GM12878 (cell line): Measurements from ENCODE around the gene SLC28A1. TPM values are rescaled to one million over a fixed set of nuclear protein-coding genes. Genes with fewer than 3 reads are reported as not detected.

ENCODE experiments used
- ATAC-seq: fragments of 200-7000 bp; cut with Tn5 transposase; 3 replicates; pipeline ENCODE4 v1.9.1; 2020; ENCODE audit warnings: mild to moderate bottlenecking, moderate library complexity
- BruUV-seq: library from RNA; stranded (reverse); fragments of 400-500 nt; replicated peaks from 2 replicates; lab custom pipeline; 2021; lab: Mats Ljungman, UMichigan
- CTCF ChIA-PET: fragments of 300-600 bp; sonication (Branson Sonifier 250); formaldehyde crosslinking; extraction: SDS; loops from one replicate; lab custom pipeline; 2021; ENCODE audit warnings: inconsistent platforms; lab: Yijun Ruan, JAX
- POLR2A ChIA-PET: fragments of 350-600 bp; formaldehyde crosslinking; extraction: SDS; loops from one replicate; lab custom pipeline; 2021; ENCODE audit warnings: inconsistent platforms; lab: Charles Lee
- RAD21 ChIA-PET: fragments of 300-600 bp; sonication (Branson Sonifier 250); formaldehyde crosslinking; loops from one replicate; lab custom pipeline; 2023; ENCODE audit warnings: antibody characterized with exemption; ENCODE audit not compliant: unreplicated experiment; lab: Charles Lee
- SMC1A ChIA-PET: fragments of 300-600 bp; sonication (Branson Sonifier 250); formaldehyde crosslinking; loops from one replicate; lab custom pipeline; 2023; ENCODE audit not compliant: unreplicated experiment, uncharacterized antibody; lab: Charles Lee
- DNase-seq: peaks from one replicate; pipeline ENCODE4 v3.0.0-alpha.2; 2011; ENCODE audit warnings: low read depth, low spot score
- FAIRE-seq: peaks from 3 replicates; lab custom pipeline; 2011; peaks lifted over from hg19 to GRCh38; lab: Jason Lieb, UNC
- H2AFZ ChIP-seq: 2 replicates; pipeline ENCODE4 v1.6.0; 2011; ENCODE audit warnings: low read depth, low read length, control low read depth; ENCODE audit not compliant: control insufficient read depth
- H3K27ac ChIP-seq: 2 replicates; pipeline ENCODE4 v1.5.1; 2011; ENCODE audit warnings: control low read depth; ENCODE audit not compliant: control insufficient read depth, insufficient read depth
- H3K27me3 ChIP-seq, 2 experiments: replicated peaks in 1 of 2; 2 replicates each; pipeline versions ENCODE4 v1.6.0 to v1.6.1; 2011; ENCODE audit warnings: low read length in 1 of 2; ENCODE audit not compliant: control insufficient read depth in 2 of 2, insufficient read depth in 2 of 2
- H3K36me3 ChIP-seq, 2 experiments: 2 replicates each; pipeline ENCODE4 v1.5.1; 2011; ENCODE audit warnings: low read length in 1 of 2; ENCODE audit not compliant: control insufficient read depth in 2 of 2, insufficient read depth in 2 of 2
- H3K4me1 ChIP-seq: 2 replicates; pipeline ENCODE4 v1.6.1; 2011; ENCODE audit warnings: mild to moderate bottlenecking, low read length, moderate library complexity, mixed read lengths; ENCODE audit not compliant: control insufficient read depth, insufficient read depth
- H3K4me2 ChIP-seq: 2 replicates; pipeline ENCODE4 v1.6.0; 2011; ENCODE audit warnings: control low read depth; ENCODE audit not compliant: control insufficient read depth, insufficient read depth
- H3K4me3 ChIP-seq: fragments of 200-600 bp; sonication (generic); 2 replicates; pipeline ENCODE4 v1.5.1; 2016
- H3K79me2 ChIP-seq: 2 replicates; pipeline ENCODE4 v1.6.0; 2011; ENCODE audit warnings: low read length; ENCODE audit not compliant: control insufficient read depth, insufficient read depth
- H3K9ac ChIP-seq: 2 replicates; pipeline ENCODE4 v1.8.0; 2011; ENCODE audit warnings: low read length, control low read depth, mixed read lengths; ENCODE audit not compliant: control insufficient read depth, insufficient read depth
- H3K9me3 ChIP-seq: replicated peaks from 3 replicates; pipeline ENCODE4 v1.5.1; 2011; ENCODE audit warnings: mild to moderate bottlenecking, low read length; ENCODE audit not compliant: control insufficient read depth, insufficient read depth
- H4K20me1 ChIP-seq: 2 replicates; pipeline ENCODE4 v1.6.0; 2011; ENCODE audit not compliant: control insufficient read depth, insufficient read depth
- BMI1 ChIP-seq: fragments of 450-650 bp; IDR thresholded peaks from 2 replicates; pipeline ENCODE4 v1.6.1; 2016; ENCODE audit warnings: mild to moderate bottlenecking, moderate library complexity, borderline replicate concordance
- FOXK2 ChIP-seq: fragments of 450-650 bp; IDR thresholded peaks from 2 replicates; pipeline ENCODE4 v1.6.1; 2017; ENCODE audit warnings: mild to moderate bottlenecking, moderate library complexity
- JUNB ChIP-seq: IDR thresholded peaks from 2 replicates; pipeline ENCODE4 v1.6.1; 2016; ENCODE audit warnings: antibody characterized with exemption, mild to moderate bottlenecking
- KDM1A ChIP-seq: fragments of 200-600 bp; sonication (generic); IDR thresholded peaks from 2 replicates; pipeline ENCODE4 v1.6.1; 2016; ENCODE audit warnings: borderline replicate concordance
- PAX8 ChIP-seq: fragments of 450-650 bp; IDR thresholded peaks from 2 replicates; pipeline ENCODE4 v1.6.1; 2017; ENCODE audit warnings: mild to moderate bottlenecking, moderate library complexity
- PML ChIP-seq: IDR thresholded peaks from 2 replicates; pipeline ENCODE4 v1.6.1; 2012; ENCODE audit warnings: low read length, inconsistent platforms
- POLR2A ChIP-seq: IDR thresholded peaks from 2 replicates; pipeline ENCODE4 v1.6.1; 2011; ENCODE audit warnings: low read depth, mild to moderate bottlenecking, low read length
- RFX5 ChIP-seq: IDR thresholded peaks from 2 replicates; pipeline ENCODE4 v1.6.1; 2011; ENCODE audit warnings: low read depth, low read length, improper control_type of control experiment
- RUNX3 ChIP-seq: IDR thresholded peaks from 2 replicates; pipeline ENCODE4 v1.6.1; 2012; ENCODE audit warnings: low read length, inconsistent platforms
- STAT3 ChIP-seq: IDR thresholded peaks from 2 replicates; pipeline ENCODE4 v1.6.1; 2011; ENCODE audit warnings: low read depth, low read length, improper control_type of control experiment
- TARDBP ChIP-seq: IDR thresholded peaks from 2 replicates; pipeline ENCODE4 v1.6.1; 2016; ENCODE audit warnings: borderline replicate concordance
- YY1 ChIP-seq: IDR thresholded peaks from 2 replicates; pipeline ENCODE4 v1.6.1; 2011; ENCODE audit warnings: low read depth, mild to moderate bottlenecking, low read length
- ZBED1 ChIP-seq: IDR thresholded peaks from 2 replicates; pipeline ENCODE4 v1.6.1; 2016; ENCODE audit warnings: borderline replicate concordance
- WGBS: methylation state at CpG from one replicate; pipeline ENCODE4 v1.1.6; 2016; ENCODE audit warnings: low lambda C conversion rate; ENCODE audit not compliant: insufficient replicate concordance, insufficient coverage; ENCODE audit errors: missing lambda C conversion rate; 5-methylcytosine and 5-hydroxymethylcytosine counted together
- in situ Hi-C: fragments of 300-500 bp; cut with MboI; formaldehyde crosslinking; loops from 9 replicates; pipeline ENCODE4 v1.14.3; 2018; ENCODE audit warnings: mixed read lengths
- intact Hi-C: fragments of 100-400 bp; cut with micrococcal nuclease; formaldehyde crosslinking; loops from one replicate; pipeline ENCODE4 v1.14.2; 2022; ENCODE audit not compliant: unreplicated experiment
- polyA plus RNA-seq, 11 experiments: library from polyadenylated mRNA; depleted of rRNA in 4 of 11; unstranded in 6 of 11; stranded (reverse) in 5 of 11; fragments of >200 nt; fragmentation: Nextera tagmentation in 4 of 11; fragmentation: Illumina TruSeq in 1 of 11; extraction: Ambion mirVana in 4 of 11; extraction: Trizol in 1 of 11; gene quantifications; 1 replicate in 1 of 11; 2 replicates in 10 of 11; pipeline versions ENCODE4 v1.2.1 to v1.2.3, GENCODE V29; 2011 to 2016; ENCODE audit warnings: inconsistent platforms in 2 of 11, missing spikeins in 2 of 11, low read depth in 1 of 11
- total RNA-seq, 4 experiments: library from RNA; depleted of rRNA in 3 of 4; stranded (reverse); fragments of >200 nt in 3 of 4; fragmentation: Illumina TruSeq in 1 of 4; extraction: Trizol in 1 of 4; gene quantifications; 2 replicates each; pipeline versions ENCODE4 v1.2.1 to v1.2.3, GENCODE V29; 2013 to 2021
- TF ChIP-seq, protein P1 (sequence below): fragments of 450-650 bp; IDR thresholded peaks from 2 replicates; pipeline ENCODE4 v1.6.1; 2016; ENCODE audit warnings: mild to moderate bottlenecking
- TF ChIP-seq, protein P2 (sequence below): fragments of 450-650 bp; formaldehyde crosslinking; IDR thresholded peaks from 2 replicates; pipeline ENCODE4 v1.4.0; 2022; ENCODE audit warnings: mild to moderate bottlenecking, moderate library complexity
- TF ChIP-seq, protein P3 (sequence below): fragments of 450-650 bp; IDR thresholded peaks from 2 replicates; pipeline ENCODE4 v1.6.1; 2016; ENCODE audit warnings: mild to moderate bottlenecking

The SLC28A1 gene
- total and polyA plus RNA-seq, 10 of the 15 experiments (the other 5 are each of a cell fraction or from before 2014, with no cell fraction given): not detected

DNA sequence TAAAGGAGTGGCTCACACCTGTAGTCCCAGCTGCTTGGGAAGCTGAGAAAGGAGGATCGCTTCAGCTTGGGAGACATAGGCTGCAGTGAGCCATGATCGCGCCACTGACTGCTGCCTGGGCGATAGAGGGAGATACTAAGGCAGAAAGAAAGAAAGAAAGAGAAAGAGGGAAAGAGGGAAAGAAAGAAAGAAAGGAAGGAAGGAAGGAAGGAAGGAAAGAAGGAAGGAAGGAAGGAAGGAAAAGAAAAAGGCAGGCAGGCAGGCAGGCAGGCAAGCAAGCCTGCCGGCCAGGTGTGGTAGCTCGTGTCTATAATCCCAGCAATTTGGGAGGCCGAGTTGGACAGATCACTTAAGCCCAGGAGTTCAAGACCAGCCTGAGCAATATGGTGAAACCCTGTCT, 15.3 kb downstream of the SLC28A1 start:
- no peaks in the 10 kb centered on the region for H4K20me1 ChIP-seq
- ChIA-PET RAD21 (no interaction called here), SMC1A (interaction anchor here (1.0 kb wide), 1 partner anchor 28 kb away, joined by 3 read pairs; no protein-coding TSS in a partner anchor), POLR2A (no interaction called here)
- H3K27me3 ChIP-seq: no peaks in the 10 kb centered on the region
- no peak overlapping the region for H3K4me3 ChIP-seq
- no peak for DNase-seq
- ATAC-seq: no peak
- no peak overlapping the region for H3K9ac ChIP-seq
- TF ChIP-seq RUNX3: no peak
- TF ChIP-seq, protein P1, sequence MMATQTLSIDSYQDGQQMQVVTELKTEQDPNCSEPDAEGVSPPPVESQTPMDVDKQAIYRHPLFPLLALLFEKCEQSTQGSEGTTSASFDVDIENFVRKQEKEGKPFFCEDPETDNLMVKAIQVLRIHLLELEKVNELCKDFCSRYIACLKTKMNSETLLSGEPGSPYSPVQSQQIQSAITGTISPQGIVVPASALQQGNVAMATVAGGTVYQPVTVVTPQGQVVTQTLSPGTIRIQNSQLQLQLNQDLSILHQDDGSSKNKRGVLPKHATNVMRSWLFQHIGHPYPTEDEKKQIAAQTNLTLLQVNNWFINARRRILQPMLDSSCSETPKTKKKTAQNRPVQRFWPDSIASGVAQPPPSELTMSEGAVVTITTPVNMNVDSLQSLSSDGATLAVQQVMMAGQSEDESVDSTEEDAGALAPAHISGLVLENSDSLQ: no peak
- TF ChIP-seq FOXK2: no peak
- TF ChIP-seq YY1: no peak
- TF ChIP-seq, all 136 proteins: peak for 0
- in situ Hi-C loops (no loop called here), intact Hi-C loops (no loop called here)
- Histone ChIP-seq H3K36me3 (no peaks in the 10 kb centered on the region), H3K4me1 (no peaks in the 10 kb centered on the region), H3K4me2 (no peak overlapping the region), H3K27ac (no peak overlapping the region), H3K79me2 (no peaks in the 10 kb centered on the region), H3K9me3 (no peaks in the 10 kb centered on the region), H2AFZ (no peak overlapping the region)
- FAIRE-seq: no peak
- 72% methylated on average over 7 of the region's 7 CpGs for WGBS
- CTCF ChIA-PET: no interaction called here
- BruUV-seq: no TSS peak

DNA sequence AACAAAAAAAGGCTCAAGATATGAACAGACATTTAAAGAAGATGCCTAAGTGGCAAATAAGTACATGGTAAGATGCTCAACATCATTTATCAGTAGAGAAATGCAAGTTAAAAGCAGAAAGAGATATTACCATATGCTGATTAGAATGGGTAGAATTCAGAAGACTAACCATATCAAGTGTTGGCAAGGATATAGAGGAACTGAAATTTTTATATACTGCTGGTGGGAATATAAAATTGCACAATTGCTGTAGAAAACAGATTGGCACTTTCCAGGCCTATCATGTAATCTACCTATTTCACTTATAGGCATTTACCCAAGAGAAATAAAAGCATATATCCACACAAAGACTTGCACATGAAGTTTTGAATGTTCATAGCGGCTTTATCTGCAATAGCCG, 17.1 kb downstream of the SLC28A1 start:
- ChIA-PET CTCF (no interaction called here), POLR2A (no interaction called here), SMC1A (no interaction called here), RAD21 (interaction anchor here (0.9 kb wide), 1 partner anchor 27 kb away, joined by 3 read pairs; no protein-coding TSS in a partner anchor)
- H3K4me1 ChIP-seq: no peaks in the 10 kb centered on the region
- 30% methylated on average over 2 of the region's 2 CpGs for WGBS
- BruUV-seq: no TSS peak
- no peak overlapping the region for H3K4me3 ChIP-seq
- H3K4me2 ChIP-seq: no peak overlapping the region
- in situ Hi-C loops (no loop called here), intact Hi-C loops (no loop called here)
- no peak overlapping the region for H2AFZ ChIP-seq
- H3K9ac ChIP-seq: no peak overlapping the region
- FAIRE-seq (no peak), DNase-seq (no peak), ATAC-seq (no peak)
- no peaks in the 10 kb centered on the region for H3K9me3 ChIP-seq
- H3K27ac ChIP-seq: no peak overlapping the region
- no peaks in the 10 kb centered on the region for H3K79me2 ChIP-seq
- no peaks in the 10 kb centered on the region for H3K27me3 ChIP-seq
- no peaks in the 10 kb centered on the region for H4K20me1 ChIP-seq
- no peaks in the 10 kb centered on the region for H3K36me3 ChIP-seq
- no peak for TF ChIP-seq BMI1
- TF ChIP-seq, protein P2, sequence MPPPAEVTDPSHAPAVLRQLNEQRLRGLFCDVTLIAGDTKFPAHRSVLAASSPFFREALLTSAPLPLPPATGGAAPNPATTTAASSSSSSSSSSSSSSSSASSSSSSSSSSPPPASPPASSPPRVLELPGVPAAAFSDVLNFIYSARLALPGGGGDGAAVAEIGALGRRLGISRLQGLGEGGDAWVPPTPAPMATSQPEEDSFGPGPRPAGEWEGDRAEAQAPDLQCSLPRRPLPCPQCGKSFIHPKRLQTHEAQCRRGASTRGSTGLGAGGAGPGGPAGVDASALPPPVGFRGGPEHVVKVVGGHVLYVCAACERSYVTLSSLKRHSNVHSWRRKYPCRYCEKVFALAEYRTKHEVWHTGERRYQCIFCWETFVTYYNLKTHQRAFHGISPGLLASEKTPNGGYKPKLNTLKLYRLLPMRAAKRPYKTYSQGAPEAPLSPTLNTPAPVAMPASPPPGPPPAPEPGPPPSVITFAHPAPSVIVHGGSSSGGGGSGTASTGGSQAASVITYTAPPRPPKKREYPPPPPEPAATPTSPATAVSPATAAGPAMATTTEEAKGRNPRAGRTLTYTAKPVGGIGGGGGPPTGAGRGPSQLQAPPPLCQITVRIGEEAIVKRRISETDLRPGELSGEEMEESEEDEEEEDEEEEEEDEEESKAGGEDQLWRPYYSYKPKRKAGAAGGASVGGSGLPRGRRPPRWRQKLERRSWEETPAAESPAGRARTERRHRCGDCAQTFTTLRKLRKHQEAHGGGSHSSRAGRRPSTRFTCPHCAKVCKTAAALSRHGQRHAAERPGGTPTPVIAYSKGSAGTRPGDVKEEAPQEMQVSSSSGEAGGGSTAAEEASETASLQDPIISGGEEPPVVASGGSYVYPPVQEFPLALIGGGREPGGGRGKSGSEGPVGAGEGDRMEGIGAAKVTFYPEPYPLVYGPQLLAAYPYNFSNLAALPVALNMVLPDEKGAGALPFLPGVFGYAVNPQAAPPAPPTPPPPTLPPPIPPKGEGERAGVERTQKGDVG (CRISPR knock-in tag): no peak
- TF ChIP-seq RFX5: no peak
- no peak for TF ChIP-seq JUNB
- TF ChIP-seq, protein P3, sequence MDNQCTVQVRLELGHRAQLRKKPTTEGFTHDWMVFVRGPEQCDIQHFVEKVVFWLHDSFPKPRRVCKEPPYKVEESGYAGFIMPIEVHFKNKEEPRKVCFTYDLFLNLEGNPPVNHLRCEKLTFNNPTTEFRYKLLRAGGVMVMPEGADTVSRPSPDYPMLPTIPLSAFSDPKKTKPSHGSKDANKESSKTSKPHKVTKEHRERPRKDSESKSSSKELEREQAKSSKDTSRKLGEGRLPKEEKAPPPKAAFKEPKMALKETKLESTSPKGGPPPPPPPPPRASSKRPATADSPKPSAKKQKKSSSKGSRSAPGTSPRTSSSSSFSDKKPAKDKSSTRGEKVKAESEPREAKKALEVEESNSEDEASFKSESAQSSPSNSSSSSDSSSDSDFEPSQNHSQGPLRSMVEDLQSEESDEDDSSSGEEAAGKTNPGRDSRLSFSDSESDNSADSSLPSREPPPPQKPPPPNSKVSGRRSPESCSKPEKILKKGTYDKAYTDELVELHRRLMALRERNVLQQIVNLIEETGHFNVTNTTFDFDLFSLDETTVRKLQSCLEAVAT: no peak
- no peak for TF ChIP-seq POLR2A
- TF ChIP-seq ZBED1: no peak
- TF ChIP-seq KDM1A: no peak
- no peak for TF ChIP-seq STAT3
- TF ChIP-seq TARDBP: no peak
- TF ChIP-seq PAX8: no peak
- TF ChIP-seq PML: no peak
